HG03196 (cell line): ENCODE results near the gene MS4A6E.
"Not testable (repeated sequence)": the region's sequence is repeated elsewhere in the genome, so short reads cannot be mapped to it uniquely, and the experiment has no call there.

ENCODE experiments used
- ATAC-seq: cut with Tn5 transposase; IDR thresholded peaks from one replicate; pipeline ENCODE4 v1.9.1; 2021; ENCODE audit not compliant: unreplicated experiment

MS4A6E gene

DNA sequence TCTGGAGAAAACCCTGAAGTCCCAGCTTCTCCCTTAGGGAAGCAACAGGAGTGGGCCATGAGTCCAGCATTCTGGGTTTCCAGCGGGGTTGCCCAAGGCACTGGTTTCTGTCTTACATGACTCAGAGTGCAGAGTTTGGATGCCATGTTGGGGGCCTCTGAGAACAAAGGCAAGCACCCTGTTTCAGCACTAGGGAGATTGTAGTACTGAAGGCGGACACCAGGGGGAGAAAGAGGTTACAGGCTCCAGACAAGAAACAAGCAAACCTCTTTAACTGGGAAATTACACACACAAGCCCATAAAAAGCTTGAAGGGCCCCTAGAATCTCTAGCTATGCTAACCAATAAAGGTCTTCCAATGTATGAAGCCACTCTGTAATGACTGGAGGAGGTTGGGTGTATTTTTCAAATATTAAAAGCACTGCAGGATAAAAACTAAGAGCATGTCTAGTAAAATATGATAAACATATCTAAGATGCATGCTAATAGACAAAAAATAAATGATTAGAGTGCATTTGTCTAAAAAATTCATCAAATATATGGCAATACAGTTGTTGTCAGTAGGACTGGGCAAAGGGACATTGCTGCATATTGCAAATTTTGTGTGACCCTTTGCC lies 7.1 kb downstream of the MS4A6E start:
- peak; percentile 58 for ATAC-seq

DNA sequence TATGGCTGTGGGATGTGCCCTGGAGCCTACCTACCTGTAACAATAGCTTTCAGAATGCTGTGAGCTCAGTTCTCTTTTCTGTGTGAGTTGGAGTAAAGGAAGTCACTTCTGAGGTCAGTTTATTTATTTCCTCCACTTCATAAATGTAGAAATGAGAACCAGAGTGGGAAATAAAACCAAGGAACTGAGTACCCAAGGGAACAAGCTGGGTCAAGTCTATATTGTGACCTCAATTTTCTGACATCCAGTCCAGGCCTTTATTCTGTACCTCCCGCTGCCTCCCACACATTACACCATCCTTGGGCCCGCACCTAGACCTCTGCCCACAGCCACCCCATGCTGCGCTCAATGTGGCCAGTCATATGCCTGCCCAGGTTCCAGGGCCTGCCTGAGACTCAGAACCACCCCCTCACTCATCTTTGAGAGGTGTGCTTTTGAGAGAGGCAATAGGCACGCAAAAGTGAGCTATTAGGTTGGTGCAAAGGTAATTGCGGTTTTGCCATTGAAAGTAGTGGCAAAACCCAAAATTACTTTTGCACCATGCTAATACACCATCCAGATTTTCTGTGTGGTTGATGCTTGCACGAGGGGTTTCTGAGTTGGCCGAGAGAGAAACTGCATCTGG lies 9.8 kb downstream of the MS4A6E start:
- no peak for ATAC-seq

DNA sequence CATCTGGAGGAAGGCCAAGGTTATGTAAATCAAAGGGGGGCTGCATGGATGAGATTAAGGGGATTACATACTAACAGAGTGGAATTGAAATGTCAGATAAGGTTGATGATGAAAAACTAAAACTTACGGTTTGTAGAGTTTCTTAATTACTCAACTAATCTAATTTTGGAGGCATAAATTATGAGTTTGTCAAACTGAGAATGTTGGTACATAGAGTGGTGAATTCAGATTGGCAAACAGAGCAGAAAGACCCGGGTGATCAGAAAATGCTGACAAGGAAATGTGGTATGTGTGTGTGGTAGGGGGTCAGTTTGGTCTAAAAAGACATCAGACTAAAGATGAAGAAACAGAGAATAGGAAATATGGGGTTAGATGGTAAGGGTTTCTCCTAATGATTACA lies 11.0 kb downstream of the MS4A6E start:
- no peak for ATAC-seq

DNA sequence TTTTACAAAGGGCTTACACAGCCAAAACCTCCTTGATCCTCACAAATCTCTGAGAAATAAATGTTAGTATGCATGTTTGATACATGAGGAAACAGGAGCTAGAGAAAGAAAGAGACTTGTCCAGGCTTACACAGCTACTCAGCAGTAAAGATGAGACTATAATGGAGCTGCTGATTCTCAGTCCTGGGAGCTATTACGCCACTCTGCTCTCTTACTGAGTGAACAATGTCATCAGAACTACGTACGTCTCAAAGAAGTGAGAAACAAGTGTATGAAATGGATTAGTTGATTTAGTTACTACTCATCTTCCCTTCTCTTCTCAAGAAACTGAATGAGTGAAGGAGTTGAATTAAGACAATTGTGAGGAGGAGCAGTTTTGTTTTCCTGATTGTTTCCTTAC lies 12.3 kb downstream of the MS4A6E start:
- ATAC-seq = no peak

DNA sequence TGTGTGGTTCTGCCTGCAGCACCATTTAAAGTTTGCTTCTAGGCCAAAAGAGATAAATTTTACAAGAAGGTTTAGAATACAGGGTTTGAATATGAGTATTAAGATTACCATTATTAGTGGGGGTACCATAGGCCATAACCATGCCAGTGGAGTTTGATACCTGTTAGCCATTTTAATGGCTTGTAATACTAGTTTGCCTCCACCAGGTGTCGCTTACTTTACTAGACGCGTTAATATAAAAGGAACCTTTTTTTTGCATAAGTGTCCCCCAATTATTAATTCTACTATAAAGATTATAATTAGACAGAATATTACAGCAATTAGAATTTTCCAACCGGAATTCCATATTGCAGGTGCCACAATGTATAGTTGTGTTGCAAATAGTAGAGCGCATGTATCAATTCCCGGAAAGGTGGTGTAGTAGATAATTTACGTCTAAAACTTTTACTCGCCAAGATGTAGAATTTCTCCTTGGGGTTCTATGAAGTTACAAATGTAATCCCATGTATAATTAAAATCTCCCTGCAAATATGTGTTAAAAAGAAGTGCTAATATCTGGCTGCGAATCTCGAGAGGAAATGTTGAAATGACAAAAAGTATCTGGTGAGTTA lies 16.1 kb downstream of the MS4A6E start:
- no peak for ATAC-seq

DNA sequence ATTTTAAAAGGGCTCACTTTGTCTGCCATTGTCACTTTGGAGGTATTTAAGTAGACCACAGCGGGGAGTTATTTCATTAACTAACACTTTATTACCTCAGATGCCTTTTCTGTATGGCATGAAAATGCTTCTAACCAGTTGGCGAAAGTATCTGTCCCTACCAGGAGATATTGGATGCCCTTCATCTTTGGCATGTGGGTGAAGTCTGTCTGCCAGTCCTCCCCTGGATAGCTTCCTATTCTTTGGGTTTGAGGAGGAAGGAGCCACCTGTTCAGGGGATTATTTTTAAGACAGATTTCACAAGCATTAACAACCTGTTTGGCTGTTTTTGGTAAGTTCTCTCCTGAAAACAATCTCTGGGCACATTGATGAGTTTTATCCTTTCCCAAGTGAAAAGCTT lies 17.1 kb downstream of the MS4A6E start:
- ATAC-seq = no peak

DNA sequence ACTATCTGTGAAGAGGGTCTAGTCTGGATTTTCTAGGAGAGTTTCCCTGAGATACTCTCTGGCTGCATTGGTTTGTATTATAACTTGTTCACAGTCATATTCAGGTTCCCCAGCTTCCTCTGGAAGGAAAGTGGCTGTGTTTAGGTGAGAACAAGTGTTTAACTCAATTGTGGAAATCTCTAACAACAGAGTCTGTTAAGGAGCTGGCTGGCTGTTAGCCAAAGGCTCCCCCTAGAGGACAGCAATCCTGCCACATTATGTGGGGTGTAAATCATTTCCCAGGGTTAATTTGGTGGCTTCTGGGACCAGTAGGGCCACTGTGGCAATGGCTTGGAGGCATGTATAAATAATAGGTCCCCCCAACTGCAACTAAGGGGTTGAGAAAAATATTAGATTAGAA lies 18.4 kb downstream of the MS4A6E start:
- no peak for ATAC-seq

DNA sequence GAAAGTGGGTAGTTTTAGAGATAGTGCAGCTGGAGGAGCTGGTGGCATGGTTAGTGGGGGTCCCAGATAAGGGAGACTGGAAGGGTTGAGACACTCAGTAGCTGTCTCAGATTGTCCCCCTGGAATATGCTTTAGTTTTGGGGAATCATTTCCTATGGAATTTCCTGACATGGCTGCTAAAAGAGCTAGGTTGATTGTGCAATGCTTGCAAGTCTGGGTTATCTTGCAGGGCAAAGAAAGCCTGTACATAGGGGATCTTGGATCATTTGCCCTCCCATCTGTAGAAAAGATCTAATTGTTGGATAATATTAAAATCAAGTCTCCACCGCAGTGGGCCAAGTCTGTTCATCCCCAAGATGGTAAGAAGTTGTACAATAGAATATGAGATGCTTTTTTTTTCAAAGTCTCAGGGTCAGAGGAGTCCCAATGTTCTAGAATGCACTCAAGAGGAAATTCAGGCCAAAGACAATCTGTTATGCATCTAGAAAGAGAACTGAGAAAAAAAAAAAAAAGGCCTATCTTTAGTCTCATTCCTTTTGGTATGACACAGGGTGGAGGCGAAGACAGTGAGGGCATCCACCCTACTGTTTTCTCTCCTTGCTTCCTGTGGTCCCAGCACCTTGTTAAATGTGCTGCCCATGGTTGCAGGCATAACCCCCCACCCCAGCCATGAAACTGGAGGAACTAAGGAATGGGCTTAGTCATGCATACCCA lies 20.2 kb downstream of the MS4A6E start:
- no peak for ATAC-seq

DNA sequence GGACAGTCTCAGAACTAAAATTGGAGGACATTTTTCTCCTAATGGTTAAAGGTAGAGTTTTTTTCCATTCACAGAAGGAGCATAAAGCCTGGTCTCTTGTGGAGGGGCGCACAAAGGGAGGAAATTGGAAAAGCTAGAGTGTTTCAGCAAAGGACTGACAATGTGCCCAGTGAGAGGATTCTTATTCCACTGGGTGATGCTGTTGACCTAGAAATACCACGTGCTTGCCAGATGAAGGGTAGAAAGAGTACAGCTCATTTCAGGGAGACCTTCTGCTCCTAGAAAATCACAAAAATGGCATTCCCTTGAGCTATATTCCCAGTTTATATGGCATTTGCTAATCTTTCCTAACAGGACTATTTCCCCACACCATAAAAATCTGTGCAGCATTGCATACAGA lies 21.1 kb downstream of the MS4A6E start:
- ATAC-seq = no peak

DNA sequence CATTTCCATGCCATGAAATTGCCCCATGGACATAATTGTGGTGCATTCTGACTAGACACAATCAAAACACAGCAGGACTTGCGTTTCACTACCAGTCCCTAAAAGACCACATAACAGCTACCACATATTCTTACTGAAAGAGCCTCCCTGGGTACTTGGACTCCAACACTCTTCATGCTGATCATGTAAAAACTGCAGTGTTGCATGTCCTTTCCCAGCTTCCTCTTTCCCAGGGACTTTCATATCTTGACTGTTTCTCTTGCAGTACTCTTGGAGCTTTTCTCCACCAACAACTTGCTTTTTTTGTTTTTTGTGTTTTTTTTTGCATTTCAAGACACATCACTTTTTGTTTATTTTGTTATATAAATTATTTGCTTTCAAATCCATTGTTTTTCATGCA lies 22.9 kb downstream of the MS4A6E start:
- ATAC-seq = no peak

DNA sequence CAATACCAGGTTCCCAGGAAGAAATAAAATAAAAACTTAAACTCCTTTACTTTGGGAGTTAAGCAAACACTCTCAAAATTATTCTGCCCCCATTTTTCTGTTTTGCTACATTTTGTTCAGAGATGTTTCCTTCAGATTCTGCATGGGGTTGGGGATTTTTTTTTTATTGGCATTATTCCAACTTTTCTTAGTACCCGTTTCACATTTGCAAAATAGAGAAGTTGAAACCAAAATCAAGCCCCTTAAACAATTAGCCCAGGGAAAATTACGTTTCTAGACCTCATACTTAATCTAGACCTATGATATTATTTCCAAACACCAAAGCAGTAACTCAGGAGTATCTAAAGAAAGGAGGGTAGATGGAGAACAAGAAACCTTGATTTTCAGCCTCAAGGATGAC lies 30.7 kb downstream of the MS4A6E start:
- ATAC-seq = no peak

DNA sequence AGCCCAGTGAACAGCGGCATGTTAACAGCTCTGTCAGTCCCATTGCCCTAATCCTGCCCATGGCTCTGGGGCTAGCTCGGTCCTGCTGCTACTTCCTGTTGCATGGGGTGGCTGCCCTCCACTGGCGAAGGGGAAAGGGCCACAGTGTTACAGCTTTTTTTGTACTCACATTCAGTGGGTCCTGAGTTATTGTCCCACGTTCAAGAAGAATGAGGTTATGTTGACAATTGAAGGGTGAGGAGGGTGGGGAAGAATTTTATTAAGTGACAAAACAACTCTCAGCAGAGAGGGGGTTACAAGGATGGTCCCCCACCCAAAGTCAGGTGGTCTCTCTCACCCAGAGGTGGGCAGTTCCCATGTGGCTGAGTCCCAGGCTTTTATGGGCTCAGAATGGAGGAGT lies 33.6 kb downstream of the MS4A6E start:
- no peak for ATAC-seq

DNA sequence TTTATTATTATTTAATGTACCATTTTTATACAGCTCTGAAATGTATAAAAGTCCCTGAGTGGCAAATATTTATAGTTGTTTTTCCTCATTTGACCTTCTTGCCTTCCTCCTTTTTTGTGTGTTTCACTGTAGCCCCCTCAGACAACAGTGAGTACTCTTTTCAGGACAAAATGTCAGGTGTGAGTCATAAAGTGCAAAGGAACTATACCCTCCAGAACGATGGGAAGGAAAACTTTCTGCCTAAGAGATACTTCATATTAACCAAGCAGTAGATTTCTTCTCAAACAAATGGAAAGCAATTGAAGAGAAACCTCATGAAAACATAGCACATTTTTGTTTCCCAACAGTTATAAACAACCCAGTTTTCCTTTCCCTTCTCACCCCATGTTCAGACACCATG lies 35.2 kb downstream of the MS4A6E start:
- ATAC-seq = no peak

DNA sequence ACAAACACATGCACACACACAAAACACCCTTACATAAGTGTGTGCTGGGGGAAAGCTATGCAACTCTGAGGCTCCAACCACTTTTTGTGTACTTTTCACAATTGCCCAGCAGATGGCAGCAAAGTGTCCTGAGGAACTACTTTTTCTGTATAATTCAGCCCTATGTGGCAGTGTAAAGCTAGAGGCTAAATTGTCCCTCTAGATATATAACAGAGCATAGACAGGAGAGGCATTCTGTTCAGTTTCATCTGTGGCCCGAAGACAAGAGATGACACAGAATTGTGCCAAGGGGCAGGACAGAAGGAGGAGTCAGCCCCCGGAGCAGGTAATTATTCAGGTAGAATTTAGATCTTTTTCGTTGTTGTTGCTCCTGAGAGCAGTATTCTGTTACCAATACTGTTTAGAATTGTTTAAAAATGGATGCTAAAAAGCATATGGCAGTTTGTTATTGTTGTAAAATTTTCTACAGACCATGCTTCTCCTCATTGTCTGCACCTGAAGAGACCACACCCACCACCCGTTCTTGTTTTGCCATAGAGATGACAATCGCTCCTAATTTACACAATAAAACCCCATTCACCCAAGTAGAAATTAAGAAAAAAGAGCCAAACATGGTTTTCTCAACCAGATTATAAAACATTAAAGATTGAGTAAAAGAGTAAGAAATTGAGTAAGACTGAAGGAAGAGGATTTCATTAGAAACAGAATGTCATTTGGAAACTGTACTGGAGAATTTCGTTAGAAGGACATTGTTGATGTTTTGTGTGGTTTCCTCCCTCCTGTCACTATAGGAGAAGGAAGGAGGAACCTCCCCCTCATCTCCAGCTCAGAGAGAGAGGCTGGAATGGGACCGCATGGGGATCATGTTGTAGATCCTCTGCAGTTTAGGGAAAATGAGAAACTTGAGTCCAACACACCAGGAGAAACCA lies 36.8 kb downstream of the MS4A6E start:
- no peak for ATAC-seq

DNA sequence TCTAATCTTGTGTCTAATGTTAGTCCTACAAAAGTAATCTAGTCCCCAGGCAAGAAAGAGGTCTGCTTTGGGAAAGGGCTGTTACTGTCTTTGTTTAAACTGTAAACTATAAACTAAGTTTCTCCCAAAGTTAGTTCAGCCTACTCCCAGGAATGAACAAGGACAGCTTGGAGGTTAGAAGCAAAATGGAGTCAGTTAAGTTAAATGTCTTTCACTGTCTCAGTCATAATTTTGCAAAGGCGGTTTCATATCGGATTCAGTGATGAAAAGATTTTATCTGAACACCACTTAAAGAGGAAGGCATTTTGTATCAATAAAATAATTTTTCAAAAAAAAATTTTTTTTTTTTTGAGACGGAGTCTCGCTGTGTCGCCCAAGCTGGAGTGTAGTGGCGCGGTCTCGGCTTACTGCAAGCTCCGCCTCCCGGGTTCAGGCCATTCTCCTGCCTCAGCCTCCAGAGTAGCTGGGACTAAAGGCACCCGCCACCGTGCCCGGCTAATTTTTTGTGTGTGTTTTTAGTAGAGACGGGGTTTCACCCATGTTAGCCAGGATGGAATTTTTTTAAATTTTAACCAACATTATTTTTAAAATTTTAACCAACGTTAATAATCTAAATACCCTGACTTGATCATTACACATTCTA lies 39.3 kb downstream of the MS4A6E start:
- not testable (repeated sequence) for ATAC-seq

DNA sequence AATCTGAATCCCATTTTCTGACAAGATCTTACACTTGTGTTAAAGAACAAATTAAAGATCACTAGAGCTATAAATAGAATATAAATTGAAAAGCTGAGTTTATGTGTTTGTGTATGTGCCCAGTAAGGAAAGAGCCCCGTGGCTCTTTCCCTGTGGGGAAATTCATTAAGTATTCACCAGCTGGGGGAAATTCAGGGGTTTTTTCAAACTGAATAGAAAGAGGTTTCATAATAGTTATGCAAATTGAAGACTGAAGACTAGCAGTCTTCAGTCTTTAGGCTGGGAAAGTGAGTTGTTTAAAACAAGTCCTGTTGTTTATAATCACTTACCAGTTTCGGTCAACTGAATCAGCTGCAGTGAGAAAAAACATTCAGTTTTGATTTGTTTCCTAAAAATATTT lies 40.0 kb downstream of the MS4A6E start:
- peak; percentile 90 for ATAC-seq

DNA sequence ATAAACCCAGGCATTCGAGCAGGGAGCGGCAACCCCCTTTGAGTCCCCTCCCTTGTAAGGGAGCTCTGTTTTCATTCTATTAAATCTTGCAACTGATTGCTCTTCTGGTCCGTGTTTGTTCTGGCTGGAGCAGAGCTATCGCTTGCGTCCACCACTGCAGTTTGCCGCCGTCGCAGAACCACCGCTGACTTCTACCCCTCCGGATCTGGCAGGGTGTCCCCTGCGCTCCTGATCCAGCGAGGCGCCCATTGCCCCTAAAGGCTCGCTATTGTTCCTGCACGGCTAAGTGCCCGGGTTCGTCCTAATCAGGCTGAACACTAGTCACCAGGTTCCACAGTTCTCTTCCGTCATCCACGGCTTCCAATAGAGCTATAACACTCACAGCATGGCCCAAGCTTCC lies 40.8 kb downstream of the MS4A6E start:
- no peak for ATAC-seq

DNA sequence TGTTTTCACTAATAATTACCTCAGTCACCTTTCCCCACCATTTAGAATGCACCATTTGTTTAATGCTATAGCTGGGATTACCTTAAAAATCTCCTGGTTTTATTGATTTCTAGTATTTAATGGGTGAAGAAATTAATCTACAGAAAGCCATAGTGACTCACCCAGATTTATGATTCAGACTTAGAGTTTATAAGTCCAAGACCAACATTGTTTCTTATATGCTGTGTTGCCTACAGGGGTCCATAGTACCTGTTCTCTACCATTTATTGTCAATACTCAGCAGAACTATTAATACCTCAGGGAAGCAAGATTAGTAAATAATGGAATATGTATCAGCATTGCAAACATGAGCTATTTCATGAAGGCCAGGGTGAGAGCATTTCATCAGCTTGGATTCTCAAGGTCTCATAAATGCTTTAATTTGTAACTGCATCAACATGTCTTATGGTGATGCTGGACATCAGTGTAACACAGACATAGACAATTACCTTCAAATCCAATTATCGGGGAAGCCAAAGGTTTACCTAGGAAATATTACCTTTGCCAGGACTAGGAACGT lies 43.3 kb downstream of the MS4A6E start:
- ATAC-seq = no peak

DNA sequence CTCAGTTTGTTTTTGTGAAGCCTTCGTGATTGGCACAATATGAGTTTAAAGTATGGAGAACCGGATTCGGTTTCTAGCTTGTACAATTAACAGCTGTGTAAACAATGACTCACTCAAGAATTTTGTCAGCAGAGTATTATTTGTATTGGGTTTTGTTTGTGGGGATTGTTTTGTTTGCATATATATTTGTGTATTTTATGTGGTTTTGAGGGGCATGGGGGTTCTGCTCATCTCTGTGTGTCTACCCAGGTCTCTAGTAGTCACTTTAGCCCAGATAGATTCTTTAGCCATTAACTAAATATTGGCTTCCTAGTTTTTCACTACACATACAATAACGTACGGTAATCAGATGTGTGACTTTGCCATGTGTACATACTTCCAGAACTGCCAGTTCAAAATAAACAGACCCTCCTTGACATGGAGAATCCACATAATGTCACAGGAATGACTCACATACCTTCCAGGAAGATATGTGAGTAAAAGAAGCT lies 43.8 kb downstream of the MS4A6E start:
- ATAC-seq = no peak

DNA sequence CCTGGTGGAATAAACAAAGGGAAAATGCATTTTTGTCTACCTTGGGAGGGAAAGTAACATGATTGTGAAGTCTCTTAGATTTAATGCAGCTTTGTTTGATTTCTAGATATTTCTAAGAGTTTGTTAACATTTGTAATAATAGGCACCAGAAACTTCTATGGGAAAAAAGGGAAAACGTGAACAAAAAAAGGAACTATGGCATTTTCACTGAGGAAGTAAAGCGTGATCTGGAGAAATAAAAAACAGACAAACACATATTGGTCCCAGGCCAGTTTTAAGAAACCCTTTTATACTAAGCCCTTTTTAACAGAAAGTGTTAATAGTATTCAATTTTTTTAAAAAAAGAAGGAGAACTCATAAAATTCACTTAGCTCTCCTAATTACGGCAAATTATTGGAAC lies 44.3 kb downstream of the MS4A6E start:
- no peak for ATAC-seq
